ENCODE results near the gene RFLNA. TPM values are rescaled to one million over a fixed set of nuclear protein-coding genes. Genes with fewer than 3 reads are reported as not detected.

Gene RFLNA
- total and polyA plus RNA-seq, 4 donors = 0.40 to 1.8 (median 1.4) TPM

GRCh38 chr12:124264879-124265278, 30.0 kb upstream of the RFLNA start:
- WGBS, 2 donors = 93 to 95% methylated on average over 7 of the region's 7 CpGs
- no peak overlapping the region for H3K27ac ChIP-seq (ENCODE audit: low read depth in 1 of 2, low read length in 1 of 2)
- no peak overlapping the region for H3K9ac ChIP-seq (ENCODE audit: insufficient read depth in 1 of 2, low read length in 2 of 2)
- DNase-seq (no peak), ATAC-seq (ENCODE audit: insufficient read depth, low FRiP score) (no peak)
- peaks cover 0 to under 1% (median 0%) of the 10 kb centered on the region in 5 donors for H3K4me1 ChIP-seq (ENCODE audit: control insufficient read depth in 5 of 5, insufficient read depth in 5 of 5, low read length in 5 of 5)
- peaks cover 0 to 7% (median 0%) of the 10 kb centered on the region in 4 donors for H3K9me3 ChIP-seq (ENCODE audit: control insufficient read depth in 4 of 4, insufficient read depth in 3 of 4, low read length in 3 of 4)
- TF ChIP-seq CTCF (IDR thresholded peaks at IDR 0.05; ENCODE audit: control extremely low read depth, extremely low read depth) = no peak
- H3K4me3 ChIP-seq = no peak overlapping the region
- no peaks in the 10 kb centered on the region for H3K36me3 ChIP-seq (ENCODE audit: control insufficient read depth in 4 of 4, insufficient read depth in 4 of 4, low read length in 4 of 4)
- no peaks in the 10 kb centered on the region for H3K27me3 ChIP-seq (ENCODE audit: control insufficient read depth in 3 of 3, insufficient read depth in 3 of 3, low read length in 2 of 3)

GRCh38 chr12:124267205-124267778, 27.6 kb upstream of the RFLNA start:
- Histone ChIP-seq H3K4me3 (no peak overlapping the region), H3K36me3 (ENCODE audit: control insufficient read depth in 4 of 4, insufficient read depth in 4 of 4, low read length in 4 of 4) (no peaks in the 10 kb centered on the region), H3K27me3 (ENCODE audit: control insufficient read depth in 3 of 3, insufficient read depth in 3 of 3, low read length in 2 of 3) (no peaks in the 10 kb centered on the region), H3K27ac (ENCODE audit: low read depth in 1 of 2, low read length in 1 of 2) (no peak overlapping the region), H3K9me3 (ENCODE audit: control insufficient read depth in 4 of 4, insufficient read depth in 3 of 4, low read length in 3 of 4) (peaks cover 0 to 9% (median 0%) of the 10 kb centered on the region in 4 donors), H3K4me1 (ENCODE audit: control insufficient read depth in 5 of 5, insufficient read depth in 5 of 5, low read length in 5 of 5) (no peaks in the 10 kb centered on the region), H3K9ac (ENCODE audit: insufficient read depth in 1 of 2, low read length in 2 of 2) (no peak overlapping the region)
- DNase-seq (no peak), ATAC-seq (ENCODE audit: insufficient read depth, low FRiP score) (no peak)
- no peak for TF ChIP-seq CTCF (IDR thresholded peaks at IDR 0.05; ENCODE audit: control extremely low read depth, extremely low read depth)
- 86 to 95% methylated on average over 4 of the region's 4 CpGs for WGBS, 2 donors

- no peak for DNase-seq
- WGBS, 2 donors = 89 to 96% methylated on average over 6 of the region's 6 CpGs
- no peaks in the 10 kb centered on the region for H3K36me3 ChIP-seq (ENCODE audit: control insufficient read depth in 4 of 4, insufficient read depth in 4 of 4, low read length in 4 of 4)
- no peaks in the 10 kb centered on the region for H3K27me3 ChIP-seq (ENCODE audit: control insufficient read depth in 3 of 3, insufficient read depth in 3 of 3, low read length in 2 of 3)
- H3K9ac ChIP-seq (ENCODE audit: insufficient read depth in 1 of 2, low read length in 2 of 2) = no peak overlapping the region
- ATAC-seq (ENCODE audit: insufficient read depth, low FRiP score) = no peak
- H3K4me1 ChIP-seq (ENCODE audit: control insufficient read depth in 5 of 5, insufficient read depth in 5 of 5, low read length in 5 of 5) = no peaks in the 10 kb centered on the region
- H3K4me3 ChIP-seq = no peak overlapping the region
- no peak for TF ChIP-seq CTCF (IDR thresholded peaks at IDR 0.05; ENCODE audit: control extremely low read depth, extremely low read depth)
- peaks cover 0 to 9% (median 0%) of the 10 kb centered on the region in 4 donors for H3K9me3 ChIP-seq (ENCODE audit: control insufficient read depth in 4 of 4, insufficient read depth in 3 of 4, low read length in 3 of 4)
- no peak overlapping the region for H3K27ac ChIP-seq (ENCODE audit: low read depth in 1 of 2, low read length in 1 of 2)
Measured at GRCh38 chr12:124270671-124271070, 24.2 kb upstream of the RFLNA start.

- WGBS, 2 donors = 81 to 96% methylated on average over 3 of the region's 3 CpGs
- peaks cover 0 to 11% (median 0%) of the 10 kb centered on the region in 4 donors for H3K9me3 ChIP-seq (ENCODE audit: control insufficient read depth in 4 of 4, insufficient read depth in 3 of 4, low read length in 3 of 4)
- H3K4me3 ChIP-seq = no peak overlapping the region
- H3K27ac ChIP-seq (ENCODE audit: low read depth in 1 of 2, low read length in 1 of 2) = no peak overlapping the region
- no peaks in the 10 kb centered on the region for H3K27me3 ChIP-seq (ENCODE audit: control insufficient read depth in 3 of 3, insufficient read depth in 3 of 3, low read length in 2 of 3)
- H3K4me1 ChIP-seq (ENCODE audit: control insufficient read depth in 5 of 5, insufficient read depth in 5 of 5, low read length in 5 of 5) = peaks cover 0 to 11% (median 0%) of the 10 kb centered on the region in 5 donors
- H3K36me3 ChIP-seq (ENCODE audit: control insufficient read depth in 4 of 4, insufficient read depth in 4 of 4, low read length in 4 of 4) = no peaks in the 10 kb centered on the region
- no peak for TF ChIP-seq CTCF (IDR thresholded peaks at IDR 0.05; ENCODE audit: control extremely low read depth, extremely low read depth)
- DNase-seq = peak in 2 of 3 donors; percentile 26 to 30
- no peak overlapping the region for H3K9ac ChIP-seq (ENCODE audit: insufficient read depth in 1 of 2, low read length in 2 of 2)
- ATAC-seq (ENCODE audit: insufficient read depth, low FRiP score) = no peak
Measured at GRCh38 chr12:124273630-124274029, 21.3 kb upstream of the RFLNA start.

All from lung (tissue), 12 donors.